SU-DHL-6 (cell line): ENCODE measurements around the gene ANO9.

Experiments used
- H2AFZ ChIP-seq: fragments of 200-600 bp; sonication (generic); 2 replicates; pipeline ENCODE4 v1.6.1; 2014; ENCODE audit warnings: low read depth, mild to moderate bottlenecking, moderate library complexity, mixed read lengths, antibody characterized with exemption, low read length; ENCODE audit not compliant: severe bottlenecking
- H3F3A ChIP-seq: fragments of 200-600 bp; shearing (Covaris generic); 2 replicates; pipeline ENCODE4 v1.6.0; 2016; ENCODE audit warnings: antibody characterized with exemption, mild to moderate bottlenecking; ENCODE audit not compliant: insufficient read depth
- H3K27ac ChIP-seq: fragments of 200-600 bp; sonication (generic); 2 replicates; pipeline ENCODE4 v1.5.1; 2016; ENCODE audit warnings: low read depth, mild to moderate bottlenecking, low read length, moderate library complexity, mixed read lengths
- H3K27me3 ChIP-seq: fragments of 200-600 bp; sonication (generic), shearing (Covaris generic); 2 replicates; pipeline ENCODE4 v1.6.0; 2014; ENCODE audit warnings: mild to moderate bottlenecking, low read length
- H3K36me3 ChIP-seq: fragments of 200-600 bp; sonication (generic); 2 replicates; pipeline ENCODE4 v1.6.1; 2014; ENCODE audit warnings: mild to moderate bottlenecking, low read length, mixed read lengths
- H3K4me2 ChIP-seq: fragments of 300-600, 200-600 bp; shearing (Covaris generic), sonication (generic); 2 replicates; pipeline ENCODE4 v1.6.0; 2014; ENCODE audit warnings: low read length, low read depth, mild to moderate bottlenecking; ENCODE audit not compliant: poor library complexity, severe bottlenecking
- H3K4me3 ChIP-seq: fragments of 200-600 bp; sonication (generic); 2 replicates; pipeline ENCODE4 v1.5.1; 2014; ENCODE audit warnings: antibody characterized with exemption, low read length, mild to moderate bottlenecking, mixed read lengths; ENCODE audit not compliant: insufficient read depth, poor library complexity, severe bottlenecking
- H3K79me2 ChIP-seq: fragments of 200-600 bp; sonication (generic); 2 replicates; pipeline ENCODE4 v1.6.1; 2014; ENCODE audit warnings: mild to moderate bottlenecking, low read length, moderate library complexity; ENCODE audit not compliant: insufficient read depth
- H3K9ac ChIP-seq: fragments of 200-600 bp; sonication (generic); 2 replicates; pipeline ENCODE4 v1.7.0; 2014; ENCODE audit warnings: mild to moderate bottlenecking, low read length
- H3K9me2 ChIP-seq: fragments of 200-600 bp; sonication (generic); replicated peaks from 2 replicates; pipeline ENCODE4 v1.6.1; 2014; ENCODE audit warnings: low read length; ENCODE audit not compliant: insufficient read depth
- H3K9me3 ChIP-seq: fragments of 200-600 bp; sonication (generic); 2 replicates; pipeline ENCODE4 v1.6.1; 2014; ENCODE audit warnings: low read length, mixed read lengths; ENCODE audit not compliant: insufficient read depth
- H4K20me1 ChIP-seq: fragments of 200-600 bp; sonication (generic); 2 replicates; pipeline ENCODE4 v1.6.1; 2014; ENCODE audit warnings: low read depth, mild to moderate bottlenecking, antibody characterized with exemption, low read length, moderate library complexity, mixed read lengths
- EZH2phosphoT487 ChIP-seq: fragments of 200-600 bp; sonication (generic), shearing (Covaris generic); conservative IDR thresholded peaks from 2 replicates; pipeline ENCODE4 v1.6.1; 2018; ENCODE audit warnings: mild to moderate bottlenecking, antibody characterized with exemption, low read length, moderate library complexity, mixed read lengths
- TF ChIP-seq, protein P1 (sequence below): fragments of 200-600 bp; sonication (generic); IDR thresholded peaks from one replicate; pipeline ENCODE4 v1.5.1; 2017; ENCODE audit warnings: antibody characterized with exemption, mild to moderate bottlenecking, low read length, moderate library complexity; ENCODE audit not compliant: insufficient read depth, poor library complexity, severe bottlenecking

Gene ANO9

DNA sequence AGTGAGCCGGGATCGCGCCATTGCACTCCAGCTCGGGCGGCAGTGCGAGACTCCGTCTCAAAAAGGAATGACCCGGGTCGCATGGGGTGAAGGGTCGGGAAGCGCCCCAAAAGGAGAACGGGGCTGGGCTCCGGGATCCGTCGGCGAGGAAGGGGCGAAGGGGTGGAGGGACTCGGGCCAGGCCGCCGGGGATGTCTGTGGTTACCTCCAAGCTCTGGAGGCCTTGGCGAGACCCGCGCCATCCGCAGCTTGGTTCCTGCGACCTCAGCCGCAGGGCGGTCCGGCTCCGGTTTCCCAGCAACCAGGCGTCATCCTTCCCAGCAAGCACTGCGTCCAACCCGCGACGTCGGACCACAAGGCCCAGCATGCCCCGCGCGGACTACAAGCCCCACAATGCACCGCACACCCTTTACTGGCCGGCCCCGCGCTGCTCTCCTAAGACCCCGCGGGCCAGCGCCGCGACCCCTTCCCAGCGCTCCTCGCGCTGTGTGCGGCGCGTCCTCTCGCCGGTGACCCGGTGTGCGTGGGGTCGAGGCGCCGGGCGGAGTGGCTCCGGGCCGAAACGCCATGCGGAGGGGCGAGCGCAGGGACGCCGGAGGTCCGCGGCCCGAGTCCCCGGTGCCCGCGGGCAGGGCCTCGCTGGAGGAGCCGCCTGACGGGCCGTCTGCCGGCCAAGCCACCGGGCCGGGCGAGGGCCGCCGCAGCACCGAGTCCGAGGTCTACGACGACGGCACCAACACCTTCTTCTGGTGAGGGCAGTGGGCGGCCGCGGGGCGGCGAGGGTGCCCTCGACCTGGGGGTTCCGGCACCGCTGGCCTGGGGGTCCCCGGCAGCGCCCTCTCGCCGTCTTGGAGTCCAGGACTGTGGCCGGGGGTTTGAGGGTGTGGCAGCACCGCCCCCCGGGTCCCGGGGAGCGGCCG is 8.3 kb upstream of the ANO9 start, which contains the start of gene PTDSS2:
Gene PTDSS2, plus strand, starts transcription at position 391 of the 920 bp plus-strand sequence. Its CDS starts 177 bp downstream, at position 568.
- Histone ChIP-seq H2AFZ (peak within 1 kb of the TSS; percentile 64), H3K4me3 (peak within 1 kb of the TSS; percentile 76), H3K9me2 (no peaks in the 10 kb centered on the region), H3K4me2 (peak within 1 kb of the TSS; percentile 61), H3K27ac (peak within 1 kb of the TSS; percentile 8; the same call in 1 of the 2 replicates), H4K20me1 (no peaks in the 10 kb centered on the region), H3F3A (peaks cover 20% of the 10 kb centered on the region), H3K36me3 (no peaks in the 10 kb centered on the region), H3K79me2 (peaks cover 14% of the 10 kb centered on the region), H3K9ac (peak within 1 kb of the TSS; percentile 83), H3K9me3 (no peaks in the 10 kb centered on the region), H3K27me3 (no peaks in the 10 kb centered on the region)
- TF ChIP-seq EZH2phosphoT487, result no peak
- TF ChIP-seq, protein P1, sequence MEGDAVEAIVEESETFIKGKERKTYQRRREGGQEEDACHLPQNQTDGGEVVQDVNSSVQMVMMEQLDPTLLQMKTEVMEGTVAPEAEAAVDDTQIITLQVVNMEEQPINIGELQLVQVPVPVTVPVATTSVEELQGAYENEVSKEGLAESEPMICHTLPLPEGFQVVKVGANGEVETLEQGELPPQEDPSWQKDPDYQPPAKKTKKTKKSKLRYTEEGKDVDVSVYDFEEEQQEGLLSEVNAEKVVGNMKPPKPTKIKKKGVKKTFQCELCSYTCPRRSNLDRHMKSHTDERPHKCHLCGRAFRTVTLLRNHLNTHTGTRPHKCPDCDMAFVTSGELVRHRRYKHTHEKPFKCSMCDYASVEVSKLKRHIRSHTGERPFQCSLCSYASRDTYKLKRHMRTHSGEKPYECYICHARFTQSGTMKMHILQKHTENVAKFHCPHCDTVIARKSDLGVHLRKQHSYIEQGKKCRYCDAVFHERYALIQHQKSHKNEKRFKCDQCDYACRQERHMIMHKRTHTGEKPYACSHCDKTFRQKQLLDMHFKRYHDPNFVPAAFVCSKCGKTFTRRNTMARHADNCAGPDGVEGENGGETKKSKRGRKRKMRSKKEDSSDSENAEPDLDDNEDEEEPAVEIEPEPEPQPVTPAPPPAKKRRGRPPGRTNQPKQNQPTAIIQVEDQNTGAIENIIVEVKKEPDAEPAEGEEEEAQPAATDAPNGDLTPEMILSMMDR, result no peak

DNA sequence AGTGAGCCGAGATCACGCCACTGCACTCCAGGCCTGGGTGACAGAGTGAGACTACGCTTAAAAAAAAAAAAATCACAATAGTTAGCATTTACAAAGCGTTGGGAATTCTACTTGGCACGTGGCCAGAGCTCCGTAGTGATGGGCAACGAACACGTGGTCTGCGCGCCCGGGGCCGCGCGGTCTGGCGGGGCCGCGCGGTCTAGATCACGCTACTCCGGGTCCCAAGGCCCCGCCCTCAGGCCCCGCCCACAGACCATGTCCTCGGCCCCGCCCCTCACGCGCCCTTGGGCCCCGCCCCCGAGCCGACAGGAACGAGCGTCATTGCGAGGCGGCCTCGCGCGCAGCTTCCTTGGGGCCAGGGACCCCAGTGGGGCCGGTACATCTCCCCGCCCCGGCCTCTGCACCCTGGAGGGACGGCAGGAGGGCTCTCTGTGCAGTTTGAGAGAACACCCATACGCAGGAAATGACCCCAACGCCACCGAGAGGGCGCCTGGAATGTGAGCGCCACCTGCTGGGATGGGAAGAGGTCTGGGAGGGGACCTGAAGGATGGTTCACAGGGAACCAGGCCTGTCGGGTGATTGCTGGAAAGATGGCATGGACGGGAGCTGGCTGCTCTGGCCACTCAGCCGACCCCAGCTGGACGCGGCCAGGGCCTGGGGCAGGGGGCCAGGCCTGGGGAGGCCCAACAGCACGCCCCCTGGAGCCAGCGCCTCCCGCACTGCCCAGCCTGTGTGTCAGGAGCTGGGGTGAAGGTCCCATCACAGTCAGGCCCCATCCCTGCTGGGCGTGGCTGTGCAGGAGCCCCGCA is 6.3 kb upstream of the ANO9 start:
- TF ChIP-seq, protein P1, result peak; percentile 99
- no peak for TF ChIP-seq EZH2phosphoT487
- H3K4me3 ChIP-seq, result peak overlapping the region; percentile 76

DNA sequence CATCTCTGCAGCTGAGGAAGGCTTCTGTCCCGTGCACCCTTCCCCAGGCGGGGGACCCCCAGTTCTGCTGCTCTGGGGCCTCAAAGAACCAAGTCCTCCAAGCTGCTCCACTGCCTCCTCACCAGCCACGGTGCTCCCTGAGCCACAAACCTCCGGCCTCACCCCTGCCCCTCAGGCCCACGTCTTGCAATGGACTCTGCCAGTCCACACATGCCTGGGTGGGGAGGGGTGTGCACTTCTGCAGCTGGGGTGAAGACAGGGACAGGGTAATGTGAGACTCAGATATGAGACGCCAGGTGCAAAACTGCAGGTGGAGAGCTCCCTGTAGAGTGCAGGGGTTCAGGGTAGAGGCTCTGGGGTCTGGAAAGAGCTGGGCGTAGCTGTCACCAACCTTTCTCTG is 5.1 kb upstream of the ANO9 start:
- Histone ChIP-seq H3K9ac (no peak overlapping the region), H3K36me3 (no peaks in the 10 kb centered on the region)

More for the DNA sequence above, 6.3 kb upstream of the ANO9 start:
- Histone ChIP-seq H3K4me2 (peak overlapping the region; percentile 61), H3K79me2 (peaks cover 7% of the 10 kb centered on the region), H3K9me3 (no peaks in the 10 kb centered on the region), H2AFZ (peak overlapping the region; percentile 87), H3K36me3 (no peaks in the 10 kb centered on the region), H3K27me3 (no peaks in the 10 kb centered on the region), H3K27ac (peak overlapping the region; percentile 78), H3F3A (peaks cover 24% of the 10 kb centered on the region), H4K20me1 (no peaks in the 10 kb centered on the region), H3K9ac (peak overlapping the region; percentile 70), H3K9me2 (no peaks in the 10 kb centered on the region)

More for the DNA sequence above, 5.1 kb upstream of the ANO9 start:
- Histone ChIP-seq H4K20me1 (no peaks in the 10 kb centered on the region), H2AFZ (no peak overlapping the region), H3K27me3 (no peaks in the 10 kb centered on the region), H3K27ac (no peak overlapping the region), H3K9me2 (no peaks in the 10 kb centered on the region), H3K9me3 (no peaks in the 10 kb centered on the region), H3K4me2 (no peak overlapping the region), H3F3A (peaks cover 24% of the 10 kb centered on the region), H3K4me3 (no peak overlapping the region), H3K79me2 (peaks cover 7% of the 10 kb centered on the region)
- no peak for TF ChIP-seq EZH2phosphoT487
- TF ChIP-seq, protein P1, result no peak
